ENCODE results near the gene ARHGEF6. TPM values are rescaled to one million over a fixed set of nuclear protein-coding genes. Genes with fewer than 3 reads are reported as not detected.

Gene ARHGEF6
- total and polyA plus RNA-seq, 12 donors: 9.1 to 37.9 (median 25.0) TPM

- no peak for TF ChIP-seq POLR2A (IDR thresholded peaks at IDR 0.05)
- TF ChIP-seq, protein P1, sequence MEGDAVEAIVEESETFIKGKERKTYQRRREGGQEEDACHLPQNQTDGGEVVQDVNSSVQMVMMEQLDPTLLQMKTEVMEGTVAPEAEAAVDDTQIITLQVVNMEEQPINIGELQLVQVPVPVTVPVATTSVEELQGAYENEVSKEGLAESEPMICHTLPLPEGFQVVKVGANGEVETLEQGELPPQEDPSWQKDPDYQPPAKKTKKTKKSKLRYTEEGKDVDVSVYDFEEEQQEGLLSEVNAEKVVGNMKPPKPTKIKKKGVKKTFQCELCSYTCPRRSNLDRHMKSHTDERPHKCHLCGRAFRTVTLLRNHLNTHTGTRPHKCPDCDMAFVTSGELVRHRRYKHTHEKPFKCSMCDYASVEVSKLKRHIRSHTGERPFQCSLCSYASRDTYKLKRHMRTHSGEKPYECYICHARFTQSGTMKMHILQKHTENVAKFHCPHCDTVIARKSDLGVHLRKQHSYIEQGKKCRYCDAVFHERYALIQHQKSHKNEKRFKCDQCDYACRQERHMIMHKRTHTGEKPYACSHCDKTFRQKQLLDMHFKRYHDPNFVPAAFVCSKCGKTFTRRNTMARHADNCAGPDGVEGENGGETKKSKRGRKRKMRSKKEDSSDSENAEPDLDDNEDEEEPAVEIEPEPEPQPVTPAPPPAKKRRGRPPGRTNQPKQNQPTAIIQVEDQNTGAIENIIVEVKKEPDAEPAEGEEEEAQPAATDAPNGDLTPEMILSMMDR (IDR thresholded peaks at IDR 0.05): no peak
- Histone ChIP-seq H3K27me3 (no peaks in the 10 kb centered on the region), H3K4me1 (replicated peaks in 1 of 2) (no peaks in the 10 kb centered on the region), H3K4me3 (no peak overlapping the region), H3K9me3 (replicated peaks in 1 of 3) (peaks cover 0 to 3% (median 0%) of the 10 kb centered on the region in 3 donors), H3K36me3 (replicated peaks in 1 of 2) (no peaks in the 10 kb centered on the region), H3K27ac (no peak overlapping the region)
- 54 to 96% (median 69%) methylated on average over 1 of the region's 1 CpG for WGBS, 4 donors
- no peak for DNase-seq
- intact Hi-C loops (cut with DNase I): no loop called here
These were observed 83.6 kb downstream of the ARHGEF6 start for GRCh38 chrX:136697156-136697555.

- 39 to 60% (median 48%) methylated on average over 8 of the region's 8 CpGs for WGBS, 4 donors
- H3K9me3 ChIP-seq (replicated peaks in 1 of 3): peaks cover 0 to 3% (median 0%) of the 10 kb centered on the region in 3 donors
- peak overlapping the region in 1 of 5 donors; percentile 6 for H3K27ac ChIP-seq
- no peak overlapping the region for H3K4me3 ChIP-seq
- no peak for DNase-seq
- intact Hi-C loops (cut with DNase I): no loop called here
- H3K4me1 ChIP-seq (replicated peaks in 1 of 2): no peaks in the 10 kb centered on the region
- TF ChIP-seq, protein P1 (IDR thresholded peaks at IDR 0.05): peak; percentile 39 to 68 (median 54)
- TF ChIP-seq POLR2A (IDR thresholded peaks at IDR 0.05): no peak
- no peaks in the 10 kb centered on the region for H3K36me3 ChIP-seq (replicated peaks in 1 of 2)
- H3K27me3 ChIP-seq: no peaks in the 10 kb centered on the region
These were observed 86.2 kb downstream of the ARHGEF6 start for GRCh38 chrX:136694431-136695087.

GRCh38 chrX:136692271-136692670 is 88.5 kb downstream of the ARHGEF6 start:
- WGBS, 4 donors: 77 to 91% (median 79%) methylated on average over 4 of the region's 4 CpGs
- H3K36me3 ChIP-seq (replicated peaks in 1 of 2): no peaks in the 10 kb centered on the region
- no peaks in the 10 kb centered on the region for H3K27me3 ChIP-seq
- no peak overlapping the region for H3K4me3 ChIP-seq
- intact Hi-C loops (cut with DNase I): no loop called here
- no peak overlapping the region for H3K27ac ChIP-seq
- TF ChIP-seq, protein P1 (IDR thresholded peaks at IDR 0.05): no peak
- TF ChIP-seq POLR2A (IDR thresholded peaks at IDR 0.05): no peak
- H3K9me3 ChIP-seq (replicated peaks in 1 of 3): no peaks in the 10 kb centered on the region
- H3K4me1 ChIP-seq (replicated peaks in 1 of 2): no peaks in the 10 kb centered on the region
- DNase-seq: no peak

- intact Hi-C loops (cut with DNase I): no loop called here
- H3K27ac ChIP-seq: no peak overlapping the region
- no peaks in the 10 kb centered on the region for H3K36me3 ChIP-seq (replicated peaks in 1 of 2)
- no peaks in the 10 kb centered on the region for H3K9me3 ChIP-seq (replicated peaks in 1 of 3)
- no peak overlapping the region for H3K4me3 ChIP-seq
- 49 to 76% (median 65%) methylated on average over 3 of the region's 3 CpGs for WGBS, 4 donors
- DNase-seq: no peak
- H3K4me1 ChIP-seq (replicated peaks in 1 of 2): no peaks in the 10 kb centered on the region
- TF ChIP-seq POLR2A (IDR thresholded peaks at IDR 0.05): no peak
- TF ChIP-seq, protein P1 (IDR thresholded peaks at IDR 0.05): no peak
- H3K27me3 ChIP-seq: no peaks in the 10 kb centered on the region
These were observed 89.5 kb downstream of the ARHGEF6 start for GRCh38 chrX:136691028-136691809.

All from adrenal gland (tissue), 12 donors.